WTC11 (cell line): ENCODE results near the gene COL5A1. TPM values are rescaled to one million over a fixed set of nuclear protein-coding genes. Genes with fewer than 3 reads are reported as not detected.

Source experiments
- ATAC-seq: fragments of 200-7000 bp; cut with Tn5 transposase; 2 replicates; pipeline ENCODE4 v1.10.0; 2021; ENCODE audit warnings: mild to moderate bottlenecking, moderate library complexity
- CTCF ChIA-PET: fragments of 300-600 bp; sonication (Branson Sonifier 250); formaldehyde crosslinking; loops from one replicate; lab custom pipeline; 2021; ENCODE audit warnings: antibody characterized with exemption; lab: Charles Lee
- POLR2A ChIA-PET: fragments of 350-600 bp; sonication (Branson Sonifier 250); formaldehyde crosslinking; loops from one replicate; lab custom pipeline; 2021; ENCODE audit warnings: antibody characterized with exemption; lab: Charles Lee
- DNase-seq: peaks from one replicate; pipeline ENCODE4 v3.0.0; 2021; ENCODE audit warnings: low spot score
- H3K27ac Mint-ChIP-seq: 2 replicates; pipeline ENCODE4 v1.8.0; 2021; ENCODE audit warnings: mixed read lengths
- H3K27me3 Mint-ChIP-seq: 2 replicates; pipeline ENCODE4 v1.8.0; 2021; ENCODE audit warnings: low read depth, mild to moderate bottlenecking, moderate library complexity, mixed read lengths
- H3K36me3 Mint-ChIP-seq: 2 replicates; pipeline ENCODE4 v1.8.0; 2021; ENCODE audit warnings: mixed read lengths
- H3K4me1 Mint-ChIP-seq: 2 replicates; pipeline ENCODE4 v1.8.0; 2022; ENCODE audit warnings: mixed read lengths
- H3K4me3 Mint-ChIP-seq: 2 replicates; pipeline ENCODE4 v1.8.0; 2021; ENCODE audit warnings: mild to moderate bottlenecking, moderate library complexity, mixed read lengths
- H3K9me3 Mint-ChIP-seq: 2 replicates; pipeline ENCODE4 v1.8.0; 2021; ENCODE audit warnings: mixed read lengths
- AR ChIP-seq: fragments of 250-450 bp; sonication (Bioruptor Pico); IDR thresholded peaks from 2 replicates; pipeline ENCODE4 v1.9.0; 2021; ENCODE audit warnings: mild to moderate bottlenecking
- ATF1 ChIP-seq: sonication (generic); formaldehyde crosslinking; IDR thresholded peaks from 2 replicates; pipeline ENCODE4 v1.8.1; 2023; ENCODE audit warnings: mild to moderate bottlenecking, moderate library complexity, missing genetic modification reagents
- IRF1 ChIP-seq: sonication (generic); formaldehyde crosslinking; IDR thresholded peaks from 2 replicates; pipeline ENCODE4 v1.8.0; 2023; ENCODE audit warnings: missing genetic modification reagents
- IRF2 ChIP-seq: sonication (generic); formaldehyde crosslinking; IDR thresholded peaks from 2 replicates; pipeline ENCODE4 v1.8.0; 2022; ENCODE audit warnings: low read depth, missing genetic modification reagents, borderline replicate concordance
- JAZF1 ChIP-seq: fragments of 250-450 bp; sonication (Bioruptor Pico); IDR thresholded peaks from 2 replicates; pipeline ENCODE4 v1.9.0; 2021; ENCODE audit warnings: moderate library complexity, mild to moderate bottlenecking, inconsistent platforms
- JUN ChIP-seq: sonication (generic); formaldehyde crosslinking; IDR thresholded peaks from 2 replicates; pipeline ENCODE4 v1.8.0; 2023; ENCODE audit warnings: mild to moderate bottlenecking, missing genetic modification reagents
- NR2C2 ChIP-seq: sonication (generic); formaldehyde crosslinking; IDR thresholded peaks from 2 replicates; pipeline ENCODE4 v1.8.0; 2022; ENCODE audit warnings: mild to moderate bottlenecking, missing genetic modification reagents
- OVOL2 ChIP-seq: fragments of 250-450 bp; sonication (Bioruptor Pico); IDR thresholded peaks from 2 replicates; pipeline ENCODE4 v1.9.0; 2021; ENCODE audit warnings: mild to moderate bottlenecking, borderline replicate concordance
- PRRX2 ChIP-seq: fragments of 250-450 bp; sonication (Bioruptor Pico); IDR thresholded peaks from 2 replicates; pipeline ENCODE4 v1.8.0; 2021; ENCODE audit warnings: mild to moderate bottlenecking
- RELA ChIP-seq: sonication (generic); formaldehyde crosslinking; IDR thresholded peaks from 2 replicates; pipeline ENCODE4 v1.8.1; 2022; ENCODE audit warnings: missing genetic modification reagents, mild to moderate bottlenecking, borderline replicate concordance
- SMAD3 ChIP-seq: sonication (generic); formaldehyde crosslinking; IDR thresholded peaks from 2 replicates; pipeline ENCODE4 v1.8.0; 2022; ENCODE audit warnings: missing genetic modification reagents, mild to moderate bottlenecking, borderline replicate concordance
- SOX15 ChIP-seq: fragments of 250-450 bp; sonication (Bioruptor Pico); IDR thresholded peaks from 2 replicates; pipeline ENCODE4 v1.9.0; 2021; ENCODE audit warnings: mild to moderate bottlenecking
- STAT6 ChIP-seq: sonication (generic); formaldehyde crosslinking; conservative IDR thresholded peaks from 2 replicates; pipeline ENCODE4 v1.8.1; 2023; ENCODE audit warnings: mild to moderate bottlenecking, low read depth, missing genetic modification reagents, moderate library complexity
- TCF7 ChIP-seq: sonication (generic); formaldehyde crosslinking; IDR thresholded peaks from 2 replicates; pipeline ENCODE4 v1.8.0; 2022; ENCODE audit warnings: mild to moderate bottlenecking, low read depth, missing genetic modification reagents, moderate library complexity
- TEAD1 ChIP-seq: sonication (generic); formaldehyde crosslinking; IDR thresholded peaks from 2 replicates; pipeline ENCODE4 v1.8.0; 2022; ENCODE audit warnings: mild to moderate bottlenecking, missing genetic modification reagents
- ZNF232 ChIP-seq: sonication (generic); formaldehyde crosslinking; IDR thresholded peaks from 2 replicates; pipeline ENCODE4 v1.8.0; 2022; ENCODE audit warnings: mild to moderate bottlenecking, missing genetic modification reagents
- ZNF263 ChIP-seq: sonication (generic); formaldehyde crosslinking; IDR thresholded peaks from 2 replicates; pipeline ENCODE4 v1.8.1; 2022; ENCODE audit warnings: low read depth, mild to moderate bottlenecking, moderate library complexity, missing genetic modification reagents
- ZNF317 ChIP-seq: sonication (generic); formaldehyde crosslinking; IDR thresholded peaks from 2 replicates; pipeline ENCODE4 v1.8.1; 2023; ENCODE audit warnings: low read depth, mild to moderate bottlenecking, moderate library complexity, missing genetic modification reagents, borderline replicate concordance
- ZNF512 ChIP-seq: sonication (generic); formaldehyde crosslinking; IDR thresholded peaks from 2 replicates; pipeline ENCODE4 v1.8.1; 2022; ENCODE audit warnings: missing genetic modification reagents, borderline replicate concordance
- total RNA-seq: library from RNA; stranded (reverse); gene quantifications from 3 replicates; pipeline ENCODE4 v1.2.3, GENCODE V29; 2021

COL5A1 gene
- total RNA-seq, 1 experiment from 2014 or later = 13.5 TPM

GRCh38 chr9:134670042-134670525 is 28.5 kb downstream of the COL5A1 start:
- no peak for ATAC-seq
- ChIA-PET CTCF (interaction anchor here (1.9 kb wide), 2 partner anchors 9 to 19 kb away, joined by 8 to 11 read pairs; no protein-coding TSS in a partner anchor), POLR2A (no interaction called here)

GRCh38 chr9:134670851-134671281 is 29.3 kb downstream of the COL5A1 start:
- Mint-ChIP-seq H3K27me3 (no peaks in the 10 kb centered on the region), H3K4me3 (no peak overlapping the region), H3K9me3 (peaks cover 15% of the 10 kb centered on the region), H3K36me3 (no peaks in the 10 kb centered on the region), H3K27ac (no peak overlapping the region), H3K4me1 (peaks cover 9% of the 10 kb centered on the region)
- ChIA-PET CTCF (interaction anchor here (1.0 to 1.9 kb wide), 6 partner anchors 8 to 228 kb away, joined by 3 to 11 read pairs (median 4); no protein-coding TSS in a partner anchor), POLR2A (no interaction called here)
- DNase-seq (no peak), ATAC-seq (no peak)
- TF ChIP-seq ZNF317 (CRISPR knock-in tag) (no peak), NR2C2 (CRISPR knock-in tag) (no peak), TEAD1 (CRISPR knock-in tag) (no peak), SOX15 (no peak), ZNF512 (CRISPR knock-in tag) (no peak), JAZF1 (CRISPR knock-in tag) (no peak), IRF2 (no peak), AR (CRISPR knock-in tag) (no peak)

More at GRCh38 chr9:134670042-134670525, 28.5 kb downstream of the COL5A1 start:
- Mint-ChIP-seq H3K4me1 (peaks cover 9% of the 10 kb centered on the region), H3K36me3 (no peaks in the 10 kb centered on the region), H3K27me3 (no peaks in the 10 kb centered on the region), H3K9me3 (peaks cover 12% of the 10 kb centered on the region), H3K4me3 (no peak overlapping the region), H3K27ac (no peak overlapping the region)
- no peak for DNase-seq
- TF ChIP-seq JUN (CRISPR knock-in tag) (no peak), TEAD1 (CRISPR knock-in tag) (no peak), RELA (CRISPR knock-in tag) (no peak), IRF2 (no peak), OVOL2 (no peak), ATF1 (no peak), TCF7 (CRISPR knock-in tag) (no peak), STAT6 (CRISPR knock-in tag) (no peak), IRF1 (no peak), ZNF263 (CRISPR knock-in tag) (no peak), ZNF232 (CRISPR knock-in tag) (no peak), SMAD3 (no peak), PRRX2 (CRISPR knock-in tag) (no peak)
